Hematopoietic multipotent progenitor cell (in vitro differentiated cells): ENCODE measurements around the gene HSDL2. TPM values are rescaled to one million over a fixed set of nuclear protein-coding genes. Genes with fewer than 3 reads are reported as not detected.

Experiments
- DNase-seq, 3 donors: peaks; one replicate each; pipeline ENCODE4 v3.0.0-alpha.2; 2011 to 2015; ENCODE audit warnings: low read depth in 2 of 3, low spot score in 2 of 3
- total RNA-seq: library from RNA; depleted of rRNA; stranded (reverse); fragments of >200 nt; gene quantifications from one replicate; pipeline ENCODE4 v1.2.3, GENCODE V29; 2012

HSDL2 gene
- total RNA-seq, 1 donor: 17.0 TPM

- no peak for DNase-seq
These were observed 63.7 kb downstream of the HSDL2 start for GRCh38 chr9:112443636-112444035.

- DNase-seq: no peak
These were observed 65.3 kb downstream of the HSDL2 start for GRCh38 chr9:112445196-112445595.

- no peak for DNase-seq
These were observed 66.2 kb downstream of the HSDL2 start for GRCh38 chr9:112446080-112446479.

GRCh38 chr9:112446526-112446925 lies 66.6 kb downstream of the HSDL2 start:
- no peak for DNase-seq

GRCh38 chr9:112447283-112447761 lies 67.4 kb downstream of the HSDL2 start:
- DNase-seq: peak in 1 of 3 donors; percentile 18

GRCh38 chr9:112462855-112463254 lies 82.9 kb downstream of the HSDL2 start:
- DNase-seq: no peak

- no peak for DNase-seq
These were observed 85.4 kb downstream of the HSDL2 start for GRCh38 chr9:112465352-112465751.

- DNase-seq: no peak
These were observed 93.1 kb downstream of the HSDL2 start for GRCh38 chr9:112472996-112473395.

GRCh38 chr9:112473986-112474385 lies 94.1 kb downstream of the HSDL2 start:
- no peak for DNase-seq

- DNase-seq: no peak
These were observed 95.4 kb downstream of the HSDL2 start for GRCh38 chr9:112475318-112475717.

GRCh38 chr9:112477330-112477729 lies 97.4 kb downstream of the HSDL2 start:
- no peak for DNase-seq

- no peak for DNase-seq
These were observed 99.3 kb downstream of the HSDL2 start for GRCh38 chr9:112479221-112479620.

GRCh38 chr9:112484607-112485006 lies 104.7 kb downstream of the HSDL2 start:
- no peak for DNase-seq

GRCh38 chr9:112485574-112485973 lies 105.7 kb downstream of the HSDL2 start:
- DNase-seq: no peak

- DNase-seq: peak; percentile 53 to 86 (median 82)
These were observed 106.5 kb downstream of the HSDL2 start, which contains the start of gene KIAA1958 for GRCh38 chr9:112486221-112487007. TSS of gene KIAA1958 (plus strand) at chr9:112486827. CDS start at chr9:112574081, 87,254 bp downstream.

GRCh38 chr9:112487008-112487798 lies 107.3 kb downstream of the HSDL2 start:
- DNase-seq: peak; percentile 41 to 54 (median 51)

GRCh38 chr9:112487799-112488340 lies 108.0 kb downstream of the HSDL2 start:
- DNase-seq: no peak

GRCh38 chr9:112489039-112489546 lies 109.2 kb downstream of the HSDL2 start:
- no peak for DNase-seq

GRCh38 chr9:112489876-112490666 lies 110.2 kb downstream of the HSDL2 start:
- DNase-seq: no peak

- DNase-seq: no peak
These were observed 113.7 kb downstream of the HSDL2 start for GRCh38 chr9:112493393-112494137.
